Fibroblast of villous mesenchyme (primary cell): ENCODE data around the gene SCTR. TPM values are rescaled to one million over a fixed set of nuclear protein-coding genes. Genes with fewer than 3 reads are reported as not detected.

Source experiments
- DNase-seq: peaks from one replicate; pipeline ENCODE4 v3.0.0-alpha.2; 2010; ENCODE audit warnings: low read depth
- H3K4me3 ChIP-seq: 2 replicates; pipeline ENCODE4 v1.5.1; 2011; ENCODE audit warnings: low read depth, mild to moderate bottlenecking, low read length
- total RNA-seq: library from RNA; depleted of rRNA; stranded (reverse); fragments of >200 nt; gene quantifications from 2 replicates; pipeline ENCODE4 v1.2.3, GENCODE V29; 2012
- TF ChIP-seq, protein P1 (sequence below): IDR thresholded peaks from 2 replicates; pipeline ENCODE4 v1.5.1; 2012; ENCODE audit warnings: low read depth, mild to moderate bottlenecking, low read length; ENCODE audit not compliant: insufficient read depth

The SCTR gene
- total RNA-seq, 1 donor, result not detected

DNA sequence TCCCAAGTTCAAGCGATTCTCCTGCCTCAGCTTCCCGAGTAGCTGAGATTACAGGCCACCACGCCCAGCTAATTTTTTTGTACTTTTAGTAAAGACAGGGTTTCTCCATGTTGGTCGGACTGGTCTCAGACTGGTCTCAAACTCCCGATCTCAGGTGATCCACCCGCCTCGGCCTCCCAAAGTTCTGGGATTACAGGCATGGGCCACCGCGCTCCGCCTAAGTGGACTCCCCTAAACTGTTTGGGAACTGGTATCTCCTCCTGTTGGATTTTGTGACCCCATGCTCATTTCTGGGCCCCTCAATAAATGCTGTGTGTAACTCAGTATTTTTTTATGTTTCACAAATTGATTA lies 5.2 kb downstream of the SCTR start:
- DNase-seq, result no peak
- TF ChIP-seq, protein P1, sequence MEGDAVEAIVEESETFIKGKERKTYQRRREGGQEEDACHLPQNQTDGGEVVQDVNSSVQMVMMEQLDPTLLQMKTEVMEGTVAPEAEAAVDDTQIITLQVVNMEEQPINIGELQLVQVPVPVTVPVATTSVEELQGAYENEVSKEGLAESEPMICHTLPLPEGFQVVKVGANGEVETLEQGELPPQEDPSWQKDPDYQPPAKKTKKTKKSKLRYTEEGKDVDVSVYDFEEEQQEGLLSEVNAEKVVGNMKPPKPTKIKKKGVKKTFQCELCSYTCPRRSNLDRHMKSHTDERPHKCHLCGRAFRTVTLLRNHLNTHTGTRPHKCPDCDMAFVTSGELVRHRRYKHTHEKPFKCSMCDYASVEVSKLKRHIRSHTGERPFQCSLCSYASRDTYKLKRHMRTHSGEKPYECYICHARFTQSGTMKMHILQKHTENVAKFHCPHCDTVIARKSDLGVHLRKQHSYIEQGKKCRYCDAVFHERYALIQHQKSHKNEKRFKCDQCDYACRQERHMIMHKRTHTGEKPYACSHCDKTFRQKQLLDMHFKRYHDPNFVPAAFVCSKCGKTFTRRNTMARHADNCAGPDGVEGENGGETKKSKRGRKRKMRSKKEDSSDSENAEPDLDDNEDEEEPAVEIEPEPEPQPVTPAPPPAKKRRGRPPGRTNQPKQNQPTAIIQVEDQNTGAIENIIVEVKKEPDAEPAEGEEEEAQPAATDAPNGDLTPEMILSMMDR, result no peak

DNA sequence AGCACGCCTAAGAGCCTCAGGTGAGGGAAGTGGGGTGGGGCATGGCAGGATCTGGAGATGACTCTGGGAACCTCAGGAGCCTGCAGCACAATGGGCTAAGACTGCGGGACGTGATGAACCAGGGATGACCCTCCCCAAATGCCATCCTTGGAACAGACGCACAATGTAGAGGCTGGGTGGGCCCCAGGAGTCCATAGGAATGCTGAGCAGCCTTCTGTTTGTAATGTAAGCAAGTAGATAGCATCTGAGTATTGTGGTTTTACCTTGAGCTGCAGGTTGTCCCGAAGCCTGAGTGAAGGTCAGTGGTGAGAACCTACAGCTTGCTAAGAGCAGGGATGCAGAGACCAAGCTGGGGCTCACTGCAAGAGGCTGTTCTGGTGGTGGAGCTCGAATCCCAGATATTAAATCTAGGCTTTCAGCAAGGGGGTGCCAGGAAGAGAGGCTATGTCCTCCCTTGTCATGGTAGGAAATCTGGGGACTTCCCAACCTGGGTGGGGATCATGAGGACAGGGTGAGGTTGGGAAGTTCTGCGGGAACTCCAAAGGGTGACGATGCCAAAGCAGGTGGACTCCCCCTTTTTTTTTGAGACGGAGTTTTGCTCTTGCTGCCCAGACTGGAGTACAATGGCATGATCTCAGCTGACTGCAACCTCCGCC lies 5.8 kb downstream of the SCTR start:
- TF ChIP-seq, protein P1, result no peak

More for the DNA sequence above, 5.2 kb downstream of the SCTR start:
- no peak overlapping the region for H3K4me3 ChIP-seq

DNA sequence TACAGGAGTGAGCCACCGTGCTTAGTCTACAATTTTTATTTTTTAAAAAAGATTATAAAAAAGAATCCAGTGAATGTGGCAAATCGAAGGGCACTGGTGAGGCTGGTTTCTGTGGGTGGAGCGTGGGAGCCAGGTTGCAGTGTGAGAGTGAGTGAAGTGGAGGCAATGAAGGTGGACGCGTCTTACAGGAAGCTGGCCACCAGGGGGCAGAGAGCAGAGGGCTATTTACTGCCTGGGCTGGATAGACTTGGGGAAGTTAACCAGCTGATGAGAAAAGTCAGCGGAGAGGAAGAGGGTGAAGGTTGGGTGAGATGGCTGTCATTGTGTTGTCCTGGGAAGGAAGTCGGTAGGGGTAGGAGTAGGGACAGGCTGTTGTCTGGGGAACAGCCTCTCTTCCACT lies 6.8 kb downstream of the SCTR start:
- TF ChIP-seq, protein P1, result peak; percentile 74
- no peak overlapping the region for H3K4me3 ChIP-seq
- peak; percentile 40 for DNase-seq

More for the DNA sequence above, 5.8 kb downstream of the SCTR start:
- no peak overlapping the region for H3K4me3 ChIP-seq
- DNase-seq, result no peak

DNA sequence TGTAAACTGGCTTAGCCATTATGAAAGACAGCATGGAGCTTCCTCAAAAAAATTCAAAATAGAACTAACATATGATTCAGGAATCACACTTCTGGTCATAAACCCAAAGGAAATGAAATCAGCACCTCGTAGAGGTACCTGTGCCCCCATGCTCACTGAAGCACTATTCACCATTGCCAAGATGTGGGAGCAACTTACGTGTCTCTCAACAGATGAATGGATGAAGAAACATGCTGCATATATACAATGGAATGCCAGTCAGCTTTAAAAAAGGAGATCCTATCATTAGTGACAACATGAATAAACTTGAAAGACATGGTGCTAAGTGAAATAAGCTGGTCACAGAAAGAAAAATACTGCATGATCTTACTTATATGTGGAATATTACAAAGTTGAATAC lies 8.2 kb downstream of the SCTR start:
- no peak for DNase-seq
- no peak overlapping the region for H3K4me3 ChIP-seq
- TF ChIP-seq, protein P1, result no peak

DNA sequence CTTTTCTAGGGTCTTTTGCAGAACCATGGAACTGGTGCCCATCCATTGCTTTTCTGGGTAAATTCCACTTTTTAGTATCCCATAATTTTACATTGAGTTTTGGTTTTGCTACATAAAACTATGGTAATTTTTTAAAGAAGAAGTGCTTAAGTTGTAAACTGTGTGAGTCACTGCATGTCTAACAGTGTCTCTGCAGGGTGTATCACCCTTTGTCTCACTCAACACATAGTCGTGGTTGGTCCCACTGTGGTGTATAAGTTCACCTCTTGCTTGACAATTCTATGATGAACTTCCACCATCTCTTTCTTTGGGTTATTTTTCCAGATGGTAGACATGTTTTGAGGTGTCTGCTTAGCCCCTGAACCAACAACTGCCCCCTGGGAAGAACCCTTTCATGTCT lies 10.5 kb downstream of the SCTR start:
- DNase-seq, result no peak
- TF ChIP-seq, protein P1, result no peak
- H3K4me3 ChIP-seq, result no peak overlapping the region

DNA sequence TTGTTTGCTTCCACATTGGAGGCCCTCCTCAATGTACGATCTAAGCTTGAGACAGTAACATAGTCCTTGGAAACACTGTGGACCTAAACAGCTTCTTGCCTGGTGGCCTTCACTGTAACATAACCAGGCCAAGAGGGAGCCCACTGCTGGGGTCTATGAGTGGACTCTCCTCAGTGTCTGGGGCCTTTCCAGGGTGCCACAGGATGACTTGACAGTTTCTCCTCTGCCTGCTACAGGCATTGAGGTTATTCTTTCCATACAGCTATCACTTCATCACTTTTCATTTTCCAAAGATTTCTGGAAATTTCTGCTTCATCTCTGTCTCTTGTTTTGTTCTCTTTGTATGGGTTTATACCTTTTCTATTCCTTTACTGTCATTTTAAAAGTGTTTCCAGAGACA lies 11.3 kb downstream of the SCTR start:
- H3K4me3 ChIP-seq, result no peak overlapping the region
- DNase-seq, result no peak
- TF ChIP-seq, protein P1, result no peak

DNA sequence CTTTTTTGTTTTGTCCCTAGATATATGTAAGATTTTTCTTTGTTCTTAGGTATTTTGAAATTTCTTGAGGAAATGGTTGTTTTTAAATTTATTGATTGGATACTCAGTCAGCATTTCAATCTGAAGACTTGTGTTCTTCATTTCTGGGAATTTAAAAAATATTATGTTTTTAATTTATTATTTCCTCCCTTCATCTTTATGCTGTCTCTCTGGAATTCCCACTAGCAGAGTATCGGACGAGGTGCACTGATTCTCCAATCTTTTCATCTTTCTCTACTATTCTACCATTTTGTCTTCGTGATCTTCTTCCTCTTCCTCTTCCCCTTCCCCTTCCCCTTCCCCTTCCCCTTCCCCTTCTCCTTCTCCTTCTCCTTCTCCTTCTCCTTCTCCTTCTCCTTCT lies 12.3 kb downstream of the SCTR start:
- H3K4me3 ChIP-seq, result no peak overlapping the region
- DNase-seq, result no peak
- TF ChIP-seq, protein P1, result no peak
